RWPE2 (cell line): Measurements from ENCODE around the gene C3AR1.

Experiments
- ATAC-seq: fragments of 200-7000 bp; cut with Tn5 transposase; 3 replicates; pipeline ENCODE4 v1.9.1; 2021; ENCODE audit warnings: low read depth
- DNase-seq: peaks from one replicate; pipeline ENCODE4 v3.0.0-alpha.2; 2020; ENCODE audit warnings: low spot score
- H3K27ac ChIP-seq: fragments of 450-650 bp; 2 replicates; pipeline ENCODE4 v1.5.1; 2017; ENCODE audit warnings: mild to moderate bottlenecking; ENCODE audit not compliant: poor library complexity, severe bottlenecking
- H3K27me3 ChIP-seq: fragments of 250-450 bp; sonication (Bioruptor Pico); 2 replicates; pipeline ENCODE4 v1.5.1; 2021; ENCODE audit warnings: mild to moderate bottlenecking, moderate library complexity; ENCODE audit not compliant: insufficient read depth, poor library complexity, severe bottlenecking
- H3K36me3 ChIP-seq: fragments of 250-450 bp; sonication (Bioruptor Pico); 2 replicates; pipeline ENCODE4 v1.5.1; 2020; ENCODE audit warnings: low read depth, mild to moderate bottlenecking, moderate library complexity
- H3K4me1 ChIP-seq: fragments of 250-450 bp; sonication (Bioruptor Pico); 2 replicates; pipeline ENCODE4 v1.5.1; 2021; ENCODE audit warnings: mild to moderate bottlenecking, moderate library complexity; ENCODE audit not compliant: insufficient read depth, poor library complexity, severe bottlenecking
- H3K4me3 ChIP-seq: fragments of 250-450 bp; sonication (Bioruptor Pico); 2 replicates; pipeline ENCODE4 v1.5.1; 2021; ENCODE audit warnings: mild to moderate bottlenecking, moderate library complexity; ENCODE audit not compliant: severe bottlenecking
- H3K9me3 ChIP-seq: fragments of 250-450 bp; sonication (Bioruptor Pico); 2 replicates; pipeline ENCODE4 v1.5.1; 2021; ENCODE audit warnings: mild to moderate bottlenecking, moderate library complexity; ENCODE audit not compliant: severe bottlenecking
- CTCF ChIP-seq: fragments of 450-650 bp; IDR thresholded peaks from one replicate; pipeline ENCODE4 v1.5.1; 2017; ENCODE audit warnings: mild to moderate bottlenecking, moderate library complexity; ENCODE audit not compliant: poor library complexity, severe bottlenecking

C3AR1 gene

GRCh38 chr12:8012651-8013309, 53.4 kb downstream of the C3AR1 start:
- ATAC-seq = no peak
- H3K27ac ChIP-seq = no peak overlapping the region
- DNase-seq = no peak
- H3K4me1 ChIP-seq = no peaks in the 10 kb centered on the region
- no peak overlapping the region for H3K4me3 ChIP-seq
- no peaks in the 10 kb centered on the region for H3K9me3 ChIP-seq
- TF ChIP-seq CTCF = no peak
- H3K36me3 ChIP-seq = no peaks in the 10 kb centered on the region
- no peaks in the 10 kb centered on the region for H3K27me3 ChIP-seq

- Histone ChIP-seq H3K4me3 (no peak overlapping the region), H3K4me1 (no peaks in the 10 kb centered on the region), H3K27me3 (no peaks in the 10 kb centered on the region), H3K36me3 (no peaks in the 10 kb centered on the region), H3K9me3 (no peaks in the 10 kb centered on the region), H3K27ac (no peak overlapping the region)
- no peak for DNase-seq
- no peak for TF ChIP-seq CTCF
- ATAC-seq = peak; percentile 51; the same call in 1 of the 3 replicates
Measured at GRCh38 chr12:8011331-8011730, 54.8 kb downstream of the C3AR1 start.
